MCF 10A (cell line): ENCODE data around the gene SCD5. TPM values are rescaled to one million over a fixed set of nuclear protein-coding genes. Genes with fewer than 3 reads are reported as not detected.
A peak's percentile ranks its signal among the peaks of the same experiment; 100 is the strongest.

Experiments
- BruUV-seq: library from RNA; stranded (reverse); fragments of 400-500 nt; replicated peaks from 2 replicates; lab custom pipeline; 2021; lab: Mats Ljungman, UMichigan
- CTCF ChIA-PET: fragments of 300-600 bp; sonication (Branson Sonifier 250); formaldehyde crosslinking; extraction: SDS; loops from one replicate; lab custom pipeline; 2021; ENCODE audit warnings: antibody characterized with exemption, inconsistent platforms; lab: Yijun Ruan, JAX
- POLR2A ChIA-PET: fragments of 300-600, 350-650 bp; sonication (Branson Sonifier 250); formaldehyde crosslinking; extraction: SDS; loops from one replicate; lab custom pipeline; 2020; ENCODE audit warnings: antibody characterized with exemption, inconsistent platforms; lab: Yijun Ruan, JAX
- DNase-seq: peaks from one replicate; pipeline ENCODE4 v3.0.0-alpha.2; 2018; ENCODE audit not compliant: unreplicated experiment
- H3K27ac Mint-ChIP-seq: one replicate; pipeline ENCODE4 v1.8.0; 2022; ENCODE audit warnings: mild to moderate bottlenecking, low read depth, mixed read lengths; ENCODE audit not compliant: unreplicated experiment
- H3K27me3 Mint-ChIP-seq: one replicate; pipeline ENCODE4 v1.8.0; 2022; ENCODE audit warnings: mixed read lengths; ENCODE audit not compliant: insufficient read depth, unreplicated experiment
- H3K36me3 Mint-ChIP-seq: one replicate; pipeline ENCODE4 v1.8.0; 2022; ENCODE audit warnings: mild to moderate bottlenecking, moderate library complexity, mixed read lengths; ENCODE audit not compliant: insufficient read depth, unreplicated experiment
- H3K4me1 Mint-ChIP-seq: one replicate; pipeline ENCODE4 v1.8.0; 2022; ENCODE audit warnings: mixed read lengths; ENCODE audit not compliant: insufficient read depth, unreplicated experiment
- H3K4me3 Mint-ChIP-seq: one replicate; pipeline ENCODE4 v1.8.0; 2022; ENCODE audit warnings: mild to moderate bottlenecking, moderate library complexity, mixed read lengths; ENCODE audit not compliant: unreplicated experiment
- H3K9me3 Mint-ChIP-seq: one replicate; pipeline ENCODE4 v1.8.0; 2022; ENCODE audit warnings: mixed read lengths; ENCODE audit not compliant: unreplicated experiment
- intact Hi-C: fragments of 100-400 bp; cut with micrococcal nuclease; formaldehyde crosslinking; loops from 2 replicates; pipeline ENCODE4 v1.14.1; 2022
- total RNA-seq: library from RNA; stranded (reverse); gene quantifications from 2 replicates; pipeline ENCODE4 v1.2.3, GENCODE V29; 2022
- TF ChIP-seq, protein P1 (sequence below): fragments of 200-600 bp; IDR thresholded peaks from one replicate; pipeline ENCODE4 v1.8.0; 2022; ENCODE audit warnings: antibody characterized with exemption, mild to moderate bottlenecking; ENCODE audit not compliant: unreplicated experiment

The SCD5 gene
- total RNA-seq, 1 experiment from 2014 or later: 3.6 TPM

DNA sequence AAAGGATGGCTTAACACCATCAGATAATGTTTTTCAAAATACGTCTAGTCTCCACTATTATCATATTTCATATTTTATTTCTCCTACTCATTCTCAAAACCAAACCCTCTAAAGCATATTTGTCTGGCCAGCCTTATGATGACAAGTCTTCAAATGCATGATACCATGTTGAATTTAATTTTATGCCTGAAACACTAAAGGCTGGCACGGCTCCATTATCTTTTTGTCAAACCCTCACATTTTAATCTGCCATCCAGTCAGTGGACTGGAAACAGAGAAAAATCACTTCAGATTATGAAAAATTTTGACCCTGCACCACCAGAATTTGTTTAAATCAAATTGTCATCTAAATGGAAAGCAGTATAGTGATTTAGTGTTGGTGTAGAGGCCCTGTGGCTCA is 42.9 kb downstream of the SCD5 start:
- no peak for DNase-seq
- POLR2A ChIA-PET: no interaction called here
- no TSS peak for BruUV-seq
- TF ChIP-seq, protein P1, sequence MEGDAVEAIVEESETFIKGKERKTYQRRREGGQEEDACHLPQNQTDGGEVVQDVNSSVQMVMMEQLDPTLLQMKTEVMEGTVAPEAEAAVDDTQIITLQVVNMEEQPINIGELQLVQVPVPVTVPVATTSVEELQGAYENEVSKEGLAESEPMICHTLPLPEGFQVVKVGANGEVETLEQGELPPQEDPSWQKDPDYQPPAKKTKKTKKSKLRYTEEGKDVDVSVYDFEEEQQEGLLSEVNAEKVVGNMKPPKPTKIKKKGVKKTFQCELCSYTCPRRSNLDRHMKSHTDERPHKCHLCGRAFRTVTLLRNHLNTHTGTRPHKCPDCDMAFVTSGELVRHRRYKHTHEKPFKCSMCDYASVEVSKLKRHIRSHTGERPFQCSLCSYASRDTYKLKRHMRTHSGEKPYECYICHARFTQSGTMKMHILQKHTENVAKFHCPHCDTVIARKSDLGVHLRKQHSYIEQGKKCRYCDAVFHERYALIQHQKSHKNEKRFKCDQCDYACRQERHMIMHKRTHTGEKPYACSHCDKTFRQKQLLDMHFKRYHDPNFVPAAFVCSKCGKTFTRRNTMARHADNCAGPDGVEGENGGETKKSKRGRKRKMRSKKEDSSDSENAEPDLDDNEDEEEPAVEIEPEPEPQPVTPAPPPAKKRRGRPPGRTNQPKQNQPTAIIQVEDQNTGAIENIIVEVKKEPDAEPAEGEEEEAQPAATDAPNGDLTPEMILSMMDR: no peak
- Mint-ChIP-seq H3K27me3 (no peaks in the 10 kb centered on the region), H3K4me3 (no peak overlapping the region), H3K9me3 (no peaks in the 10 kb centered on the region), H3K36me3 (no peaks in the 10 kb centered on the region), H3K4me1 (peaks cover 11% of the 10 kb centered on the region), H3K27ac (no peak overlapping the region)
- intact Hi-C loops: no loop called here
- CTCF ChIA-PET: no interaction called here

DNA sequence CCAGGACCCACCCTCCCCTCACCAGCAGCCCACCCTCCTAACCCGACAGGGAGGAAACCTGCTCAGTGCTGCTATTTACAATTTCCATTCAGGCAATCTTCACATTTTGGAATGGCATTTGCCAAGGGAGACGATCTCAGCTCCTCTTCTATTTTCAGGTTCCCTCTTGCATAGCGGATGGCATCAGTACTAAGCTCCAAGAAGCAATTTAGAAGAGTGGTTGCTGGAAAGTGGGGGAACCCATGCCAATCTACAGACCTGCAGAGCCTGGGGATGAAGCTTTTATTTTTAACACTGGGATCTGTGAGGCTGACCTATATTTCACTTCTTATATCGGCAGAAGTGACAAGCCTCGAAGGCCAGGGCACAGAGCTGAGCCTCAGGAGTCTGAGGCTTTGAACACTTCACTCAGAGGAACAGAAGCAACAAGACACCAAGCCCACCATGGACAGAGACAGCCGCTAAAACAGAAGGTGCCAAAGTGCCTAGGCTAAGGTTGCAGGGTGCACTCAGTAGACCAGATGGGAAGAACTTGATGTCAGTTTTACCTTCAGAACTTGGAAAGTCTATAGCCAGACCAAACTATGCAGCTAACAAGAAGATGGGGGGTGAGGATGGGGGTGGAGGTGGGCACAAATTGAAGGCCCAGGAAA is 44.0 kb downstream of the SCD5 start:
- BruUV-seq: no TSS peak
- H3K27ac Mint-ChIP-seq: no peak overlapping the region

DNA sequence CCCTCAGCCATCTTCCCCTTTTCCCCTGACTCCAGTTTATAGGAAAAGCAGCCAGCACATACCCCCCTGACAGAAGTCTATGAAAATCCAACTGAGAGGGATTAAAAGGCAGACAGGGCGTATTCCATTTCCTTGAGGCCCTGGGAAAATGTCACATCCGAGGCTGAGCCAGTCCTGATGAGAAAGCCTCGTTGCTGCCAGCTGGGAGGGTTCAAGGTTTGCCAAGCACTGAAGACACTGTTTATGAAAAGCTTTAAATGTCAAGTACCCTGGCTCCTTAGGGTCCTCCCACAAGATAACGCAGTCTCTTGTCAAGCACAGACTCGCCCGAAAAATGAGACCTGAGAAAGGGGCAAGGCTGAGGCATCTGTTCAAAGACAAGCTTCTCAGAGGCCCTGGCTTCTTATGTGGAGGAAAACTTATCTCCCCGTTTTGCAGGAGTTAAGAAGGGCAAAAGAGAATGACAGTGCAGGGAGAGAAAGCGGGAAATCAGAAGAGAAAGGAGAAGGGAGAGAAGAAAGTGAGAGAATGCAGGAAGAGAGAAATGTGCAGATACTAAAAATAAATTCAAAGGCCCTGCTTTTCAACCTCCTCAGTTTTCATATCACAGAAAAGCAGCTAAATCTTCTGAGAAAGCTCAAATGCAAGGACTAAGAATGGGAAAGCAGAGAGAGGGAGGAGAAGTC is 44.7 kb downstream of the SCD5 start:
- peak; percentile 60 for DNase-seq
- Mint-ChIP-seq H3K4me1 (peaks cover 11% of the 10 kb centered on the region), H3K9me3 (no peaks in the 10 kb centered on the region), H3K27ac (peak overlapping the region; percentile 7), H3K36me3 (no peaks in the 10 kb centered on the region), H3K27me3 (no peaks in the 10 kb centered on the region), H3K4me3 (no peak overlapping the region)
- ChIA-PET POLR2A (interaction anchor here (2.4 kb wide), 1 partner anchor 32 kb away, joined by 7 read pairs; no protein-coding TSS in a partner anchor), CTCF (interaction anchor here (0.6 to 1.7 kb wide), 2 partner anchors 32 to 253 kb away, joined by 3 to 5 read pairs; no protein-coding TSS in a partner anchor)
- intact Hi-C loops: no loop called here
- TF ChIP-seq, protein P1: no peak
- no TSS peak for BruUV-seq

More for the DNA sequence above, 44.0 kb downstream of the SCD5 start:
- intact Hi-C loops: no loop called here
- no peak for DNase-seq
- Mint-ChIP-seq H3K9me3 (no peaks in the 10 kb centered on the region), H3K27me3 (no peaks in the 10 kb centered on the region), H3K4me3 (no peak overlapping the region), H3K4me1 (peaks cover 11% of the 10 kb centered on the region), H3K36me3 (no peaks in the 10 kb centered on the region)
- TF ChIP-seq, protein P1: no peak
- ChIA-PET CTCF (interaction anchor here (0.6 to 1.7 kb wide), 2 partner anchors 32 to 254 kb away, joined by 3 to 5 read pairs; no protein-coding TSS in a partner anchor), POLR2A (interaction anchor here (2.4 kb wide), 1 partner anchor 31 kb away, joined by 7 read pairs; no protein-coding TSS in a partner anchor)

DNA sequence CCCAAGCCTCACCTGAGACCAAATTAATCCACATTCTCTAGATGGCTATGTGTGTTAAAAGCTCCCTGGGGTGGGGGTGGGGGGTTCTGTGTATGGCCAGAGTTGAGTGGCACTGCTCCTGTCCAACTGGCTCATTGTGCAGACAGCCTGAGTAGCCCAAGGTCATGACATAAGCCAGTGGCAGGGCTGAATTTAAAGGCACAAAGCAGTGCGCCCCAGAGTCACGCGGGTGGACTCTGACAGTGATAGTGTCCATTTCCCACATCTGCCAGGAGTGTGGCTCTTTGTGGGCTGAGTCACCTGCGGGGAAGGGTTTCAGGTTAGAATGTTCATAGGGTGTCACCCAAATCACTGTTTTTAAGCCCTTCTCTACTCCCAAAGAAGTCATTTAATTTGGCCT is 45.4 kb downstream of the SCD5 start:
- Mint-ChIP-seq H3K4me3 (no peak overlapping the region), H3K27me3 (no peaks in the 10 kb centered on the region), H3K36me3 (no peaks in the 10 kb centered on the region), H3K4me1 (peaks cover 11% of the 10 kb centered on the region), H3K27ac (peak overlapping the region; percentile 7), H3K9me3 (no peaks in the 10 kb centered on the region)
- TF ChIP-seq, protein P1: no peak
- BruUV-seq: no TSS peak
- intact Hi-C loops: no loop called here
- DNase-seq: peak; percentile 32
- POLR2A ChIA-PET: interaction anchor here (1.2 to 2.4 kb wide), 2 partner anchors 26 to 32 kb away, joined by 3 to 7 read pairs; no protein-coding TSS in a partner anchor
- CTCF ChIA-PET: interaction anchor here (1.7 kb wide), 1 partner anchor 31 kb away, joined by 5 read pairs; no protein-coding TSS in a partner anchor
